IPS-NIHi11 (cell line): ENCODE measurements around the gene STAM2.
"Not testable (repeated sequence)": the region's sequence is repeated elsewhere in the genome, so short reads cannot be mapped to it uniquely, and the experiment has no call there.

ENCODE experiments used
- DNase-seq: peaks from one replicate; pipeline ENCODE4 v3.0.0; 2012; ENCODE audit warnings: mixed read lengths, low spot score

Gene STAM2

GRCh38 chr2:152175368-152176112 lies at the start of gene STAM2:
Gene STAM2 (minus strand): TSS chr2:152175763. CDS start chr2:152175642, 121 bp downstream.
- DNase-seq: peak; percentile 98

- DNase-seq: no peak
These were observed 48.4 kb upstream of the STAM2 start for GRCh38 chr2:152223977-152224376.

GRCh38 chr2:152222975-152223637 lies 47.5 kb upstream of the STAM2 start:
- DNase-seq: no peak

GRCh38 chr2:152221839-152222238 lies 46.3 kb upstream of the STAM2 start:
- no peak for DNase-seq

GRCh38 chr2:152219077-152219828 lies 43.7 kb upstream of the STAM2 start:
- DNase-seq: no peak

- no peak for DNase-seq
These were observed 25.9 kb upstream of the STAM2 start for GRCh38 chr2:152201466-152201830.

GRCh38 chr2:152200565-152201465 lies 25.3 kb upstream of the STAM2 start:
- DNase-seq: peak; percentile 58

GRCh38 chr2:152200101-152200500 lies 24.5 kb upstream of the STAM2 start:
- no peak for DNase-seq

- no peak for DNase-seq
These were observed 22.9 kb upstream of the STAM2 start for GRCh38 chr2:152198499-152198898.

GRCh38 chr2:152197508-152198284 lies 22.1 kb upstream of the STAM2 start:
- not testable (repeated sequence) for DNase-seq

GRCh38 chr2:152189622-152190495 lies 14.3 kb upstream of the STAM2 start:
- DNase-seq: peak; percentile 41

- DNase-seq: not testable (repeated sequence)
These were observed 11.2 kb upstream of the STAM2 start for GRCh38 chr2:152186808-152187207.

- DNase-seq: no peak
These were observed 10.7 kb upstream of the STAM2 start for GRCh38 chr2:152186262-152186661.

- no peak for DNase-seq
These were observed 8.0 kb upstream of the STAM2 start for GRCh38 chr2:152183401-152184073.

GRCh38 chr2:152177667-152178066 lies 2.1 kb upstream of the STAM2 start:
- DNase-seq: not testable (repeated sequence)

GRCh38 chr2:152176113-152176714 lies 651 bp upstream of the STAM2 start:
- no peak for DNase-seq

GRCh38 chr2:152175012-152175367 lies 573 bp downstream of the STAM2 start:
- DNase-seq: no peak

- DNase-seq: no peak
These were observed 989 bp downstream of the STAM2 start for GRCh38 chr2:152174574-152174973.

GRCh38 chr2:152173831-152174230 lies 1.7 kb downstream of the STAM2 start:
- no peak for DNase-seq
